ENCODE data around the gene ANO4.

GRCh38 chr12:101002696-101003419, 208.3 kb downstream of the ANO4 start:
- no peak for TF ChIP-seq POLR2A (IDR thresholded peaks at IDR 0.05)
- no peak for TF ChIP-seq CTCF (IDR thresholded peaks at IDR 0.05)

All from lower leg skin (tissue), 3 donors.